HG02642 (cell line): Measurements from ENCODE around the gene ABLIM3.

ENCODE experiments used
- ATAC-seq: cut with Tn5 transposase; IDR thresholded peaks from one replicate; pipeline ENCODE4 v1.9.1; 2021; ENCODE audit warnings: mild to moderate bottlenecking; ENCODE audit not compliant: unreplicated experiment, poor library complexity

Gene ABLIM3

DNA sequence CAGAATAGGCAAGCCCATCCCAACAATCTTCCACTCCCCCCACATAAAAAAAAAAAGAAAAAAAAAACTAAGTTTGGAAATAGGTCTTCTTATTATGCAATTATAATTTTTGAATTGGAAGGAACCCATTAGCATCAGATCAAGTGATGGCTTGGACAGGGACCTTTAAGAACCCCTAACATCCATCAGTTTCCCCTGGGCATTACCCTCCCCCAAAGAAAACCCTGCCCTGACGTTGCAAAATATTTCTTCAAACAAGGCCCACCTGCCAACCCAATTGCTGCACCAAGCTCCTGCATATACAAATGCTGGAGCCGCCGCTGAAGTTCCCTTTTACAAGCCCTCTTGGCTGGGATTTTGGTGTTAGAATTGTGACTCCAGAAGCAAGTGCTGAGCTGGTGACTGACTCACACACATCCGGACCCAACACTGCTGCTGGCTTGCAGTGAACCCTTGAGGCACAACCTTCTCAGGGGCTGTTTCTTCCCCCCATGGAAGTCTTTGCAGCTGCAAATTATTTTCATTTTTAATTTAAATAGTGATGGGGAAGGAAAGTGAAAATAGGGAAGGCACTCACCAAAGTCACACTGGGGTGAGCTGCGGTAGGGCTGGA lies 74.3 kb downstream of the ABLIM3 start:
- no peak for ATAC-seq

DNA sequence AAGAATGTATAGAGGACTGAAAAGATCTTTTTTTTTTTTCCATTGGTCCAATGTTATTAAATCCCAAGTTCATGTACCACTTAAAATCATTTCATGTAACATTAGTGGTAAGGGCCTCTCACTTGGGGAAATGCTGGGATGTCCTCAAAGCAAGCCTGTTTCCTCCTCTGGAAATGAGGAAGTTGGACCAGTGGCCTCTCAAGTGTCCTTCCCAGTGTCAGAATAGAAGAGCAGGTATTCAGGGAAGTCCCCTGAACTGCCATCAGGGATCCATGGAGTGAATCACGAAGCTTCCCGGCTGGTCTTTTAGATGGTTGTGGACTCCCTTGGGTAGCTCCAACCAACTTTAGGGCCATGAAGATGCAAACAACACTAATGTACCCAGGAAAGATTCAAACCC lies 75.2 kb downstream of the ABLIM3 start:
- ATAC-seq, result no peak

DNA sequence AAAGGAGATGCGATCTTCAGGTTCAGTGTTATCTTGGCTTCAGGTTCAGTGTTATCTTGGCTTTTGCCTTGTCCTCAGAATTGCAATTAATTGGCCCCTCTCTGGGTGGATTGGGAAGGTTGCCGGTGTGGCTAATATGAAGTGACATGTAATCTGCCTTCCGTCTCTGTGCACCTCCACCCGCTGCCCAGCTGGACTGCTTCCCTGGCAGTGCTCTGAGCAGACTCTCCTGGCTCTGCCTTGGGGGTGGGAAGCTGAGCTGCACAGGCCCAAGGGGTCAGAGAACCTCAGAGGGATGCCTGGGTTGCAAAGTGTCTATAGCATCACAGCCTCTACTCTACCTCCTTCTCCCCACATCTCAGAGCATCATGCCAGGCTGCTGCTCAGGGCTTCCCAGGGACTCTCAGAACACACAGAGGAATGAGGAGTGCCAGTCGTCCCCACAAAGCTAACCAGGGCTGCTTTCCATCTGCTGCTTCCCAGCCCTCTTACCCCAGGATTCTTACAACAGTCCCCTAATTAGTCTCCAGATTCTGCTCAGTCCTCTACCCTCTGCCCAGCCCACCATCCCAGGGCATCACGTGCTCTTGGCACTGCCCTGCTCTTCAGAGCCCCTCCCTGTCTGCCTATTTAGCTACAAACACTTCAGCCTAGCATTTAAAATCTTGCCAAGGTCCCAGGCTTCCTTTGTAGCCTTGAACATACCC lies 76.0 kb downstream of the ABLIM3 start:
- ATAC-seq, result no peak

DNA sequence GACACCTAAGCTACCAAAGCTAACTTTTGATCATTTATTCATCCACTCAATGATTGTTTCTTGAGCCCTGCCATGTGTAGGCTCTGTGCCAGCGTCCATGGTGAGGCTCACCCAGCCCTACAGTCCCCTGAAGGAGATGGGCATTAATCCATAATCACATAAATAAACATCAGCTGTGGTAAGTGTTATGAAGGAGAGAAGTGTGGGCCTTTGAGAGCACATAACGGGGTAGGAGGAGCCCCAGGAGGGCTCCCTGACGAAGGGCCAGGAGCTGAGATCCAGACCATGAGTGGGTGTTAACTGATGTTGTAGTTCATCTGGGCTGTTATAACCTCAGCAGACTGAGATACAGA lies 76.5 kb downstream of the ABLIM3 start:
- no peak for ATAC-seq

DNA sequence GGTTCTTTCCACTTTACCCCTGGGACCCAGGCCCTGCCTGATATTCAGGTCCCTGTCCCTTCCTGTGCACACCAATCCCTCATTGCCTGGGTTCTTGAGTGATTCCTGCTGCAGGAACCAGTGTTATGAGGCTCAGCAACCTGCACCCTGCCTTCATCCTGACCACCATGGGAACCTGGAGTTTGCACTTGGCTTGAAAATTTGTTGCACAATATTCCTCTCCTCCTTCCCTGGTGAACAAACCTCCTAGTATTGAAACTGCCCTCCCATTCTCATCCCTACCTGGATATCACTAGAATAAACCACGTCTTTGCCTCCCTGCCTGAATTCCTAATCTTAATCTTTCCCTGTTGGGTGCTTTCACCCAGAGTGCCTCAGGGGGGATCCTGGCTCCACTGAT lies 78.3 kb downstream of the ABLIM3 start:
- ATAC-seq, result no peak

DNA sequence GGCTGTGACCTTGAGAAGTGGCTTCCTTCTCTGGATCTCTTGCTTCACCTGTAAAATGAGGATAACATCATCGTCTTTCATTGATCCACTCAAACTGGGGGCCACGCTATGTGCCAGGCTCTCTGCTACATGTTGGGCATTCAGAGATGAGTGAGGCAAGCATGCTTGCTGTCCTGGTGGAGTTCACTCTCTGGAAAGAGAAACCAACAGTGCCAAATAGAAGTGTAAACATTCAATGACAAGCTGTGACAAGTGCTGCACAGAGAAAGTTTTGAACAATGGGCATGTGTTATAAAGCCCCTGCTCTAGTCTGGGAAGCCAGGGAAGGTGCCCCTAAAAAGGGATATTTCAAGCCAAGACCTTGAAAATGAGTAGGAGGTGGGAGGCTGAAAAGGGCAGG lies 79.5 kb downstream of the ABLIM3 start:
- ATAC-seq, result no peak

DNA sequence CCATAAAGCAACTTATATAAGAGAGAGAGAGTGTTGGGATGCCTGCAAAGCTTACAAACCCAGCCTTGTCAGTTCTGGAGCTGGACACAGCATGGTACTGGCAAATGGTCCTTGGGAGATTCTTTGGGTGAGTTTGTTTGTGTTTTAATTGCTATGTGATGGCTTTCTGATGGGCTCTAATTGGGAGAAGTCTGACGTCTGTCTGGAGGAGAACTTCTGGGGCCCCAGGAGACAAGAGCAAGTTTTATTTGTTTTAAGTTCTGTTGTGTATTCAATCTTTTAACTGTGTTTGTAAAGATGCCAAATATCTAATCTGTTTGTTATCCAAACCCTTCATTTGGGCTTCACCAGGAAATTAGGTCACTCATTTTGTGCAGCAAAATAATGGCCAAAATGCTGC lies 80.0 kb downstream of the ABLIM3 start:
- no peak for ATAC-seq

DNA sequence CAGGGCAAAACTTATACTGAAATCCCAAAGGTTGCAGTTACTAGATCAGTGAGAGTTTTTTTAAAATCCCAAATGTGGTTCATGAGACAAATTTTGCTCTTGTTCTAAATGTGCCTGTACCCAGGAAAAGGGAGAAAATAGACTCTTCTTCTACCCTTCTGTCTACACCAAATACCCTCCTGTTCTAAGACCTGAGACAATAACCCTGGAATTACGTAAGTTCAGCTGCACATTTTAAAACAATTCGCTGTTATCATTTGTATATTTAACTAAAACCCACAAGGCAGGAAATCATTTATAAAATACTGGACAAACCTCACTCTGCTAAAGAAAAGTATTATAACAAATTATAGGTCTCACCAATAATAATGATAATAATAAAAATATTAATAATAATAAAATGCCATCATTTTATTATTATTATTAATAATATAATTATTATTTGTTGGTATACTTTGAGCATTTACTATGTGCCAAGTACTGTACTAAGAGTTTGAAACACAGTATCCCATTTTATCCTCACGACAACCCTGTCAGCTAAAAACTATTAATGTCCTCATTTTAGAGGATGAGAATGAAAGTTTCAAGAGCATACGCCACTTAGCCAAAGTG lies 80.5 kb downstream of the ABLIM3 start:
- no peak for ATAC-seq

DNA sequence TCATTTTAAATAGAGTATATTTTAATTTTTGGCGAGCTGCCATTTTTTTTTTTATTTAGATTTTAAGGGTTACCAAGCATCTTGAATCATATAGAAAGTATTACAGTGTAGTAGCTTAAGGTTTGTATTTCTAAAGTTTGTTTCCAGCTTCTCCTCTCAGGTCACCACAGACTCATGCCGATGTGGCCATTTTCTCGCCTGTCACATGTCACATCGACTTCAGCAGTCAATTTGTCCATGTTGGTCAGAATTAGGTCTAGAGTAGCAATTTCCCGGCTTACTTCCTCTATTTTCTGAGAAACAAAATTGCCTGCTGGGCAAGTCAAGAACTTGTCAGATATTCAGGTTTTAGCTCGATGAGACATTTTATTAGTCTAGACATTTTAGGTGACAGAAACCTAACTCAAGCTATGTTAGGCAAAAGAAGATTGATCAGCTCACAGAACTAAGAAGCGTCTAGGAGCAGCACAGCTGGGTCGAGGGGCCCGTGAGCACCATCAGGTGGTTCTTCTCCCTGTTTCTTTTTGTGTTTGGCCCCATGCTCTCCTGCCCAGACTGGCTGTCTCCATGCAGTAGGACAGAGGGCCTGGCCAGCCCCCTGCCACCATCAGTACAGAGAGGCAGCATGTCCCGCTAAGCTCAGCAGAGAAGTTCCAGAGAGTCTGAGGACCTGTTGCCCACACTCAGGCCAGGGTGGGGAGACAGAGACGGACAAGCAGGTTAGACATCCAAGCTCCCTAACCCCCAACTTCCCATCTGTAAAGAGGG lies 82.0 kb downstream of the ABLIM3 start:
- ATAC-seq, result no peak

DNA sequence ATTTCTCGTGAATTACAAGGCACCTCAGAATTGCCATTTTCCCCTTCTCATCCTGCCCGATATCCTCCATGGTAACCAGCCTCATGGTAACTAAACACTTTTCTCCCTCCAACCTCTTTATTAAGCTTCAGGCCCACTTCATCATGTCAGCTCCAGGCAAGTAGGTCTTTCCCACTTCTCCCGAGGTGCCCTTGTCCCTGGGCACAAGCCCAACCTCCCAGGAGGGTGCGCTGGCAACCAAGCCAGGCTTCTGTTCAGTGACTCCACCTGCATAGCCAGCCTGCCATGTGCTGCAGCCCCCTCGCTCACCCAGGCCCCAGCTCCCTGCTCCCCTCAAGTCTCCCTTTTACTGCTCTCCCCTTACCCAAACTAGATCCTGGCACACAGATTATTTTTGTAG lies 83.0 kb downstream of the ABLIM3 start:
- no peak for ATAC-seq

DNA sequence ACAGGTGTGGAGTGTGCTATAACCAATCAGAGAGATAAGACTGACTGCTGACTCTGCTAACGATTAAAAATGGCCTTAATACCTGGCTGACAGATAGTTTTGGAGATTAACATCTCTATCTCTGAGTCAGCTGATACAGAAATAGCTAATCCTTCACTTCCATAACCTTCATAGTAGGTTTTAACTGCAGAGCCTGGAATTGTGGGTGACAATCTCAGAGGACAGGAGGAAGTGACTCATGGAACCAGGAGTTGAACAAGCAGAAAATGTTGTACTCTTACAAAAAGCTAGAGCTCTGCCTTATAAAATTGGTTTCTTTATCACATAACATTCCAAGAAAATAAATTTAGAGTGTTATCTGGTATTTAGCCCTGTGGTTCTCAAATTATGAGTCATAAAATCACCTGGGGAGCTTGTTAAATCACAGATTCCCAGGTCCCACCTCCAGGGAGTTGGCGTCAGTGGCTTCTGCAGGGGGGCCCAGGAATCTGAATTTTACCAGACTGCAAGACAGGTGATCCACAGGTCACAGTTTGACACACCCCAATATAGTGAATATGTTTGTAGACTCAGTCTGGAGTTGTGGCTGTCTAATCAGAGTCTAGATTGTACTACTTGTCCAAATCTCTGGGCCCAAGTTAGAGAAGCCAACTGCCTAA lies 86.0 kb downstream of the ABLIM3 start:
- ATAC-seq, result no peak

DNA sequence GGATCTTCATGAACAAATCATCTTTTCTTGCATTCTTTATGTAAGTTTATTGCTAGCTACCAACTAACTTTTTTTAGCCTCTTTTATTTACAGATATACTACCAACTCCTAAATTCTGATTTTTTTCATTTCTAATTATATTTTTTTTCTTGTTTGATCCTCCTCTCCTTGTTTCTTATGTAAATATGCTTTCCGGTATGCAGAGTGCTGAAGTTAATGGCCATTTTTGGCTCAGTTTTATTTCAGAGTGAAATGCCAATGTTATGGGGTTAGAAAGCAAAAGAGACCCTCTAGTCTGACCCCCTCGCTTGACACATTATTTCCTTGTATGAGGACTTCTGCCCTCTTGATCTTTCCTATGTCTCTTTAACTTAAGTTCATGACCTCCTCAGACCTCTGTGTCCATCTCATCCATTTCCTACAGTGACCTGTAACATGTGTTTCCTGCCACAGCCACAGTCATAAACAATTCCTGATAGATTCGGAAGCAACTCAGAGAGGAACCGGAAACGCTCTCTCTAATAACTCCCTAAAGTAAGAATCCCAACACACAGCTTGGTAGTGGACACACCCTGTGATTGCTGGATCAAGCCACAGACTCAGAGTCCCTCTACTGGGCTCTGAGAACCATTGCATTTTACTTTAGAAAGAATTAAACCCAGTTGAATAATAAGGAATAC lies 87.5 kb downstream of the ABLIM3 start:
- ATAC-seq, result no peak

DNA sequence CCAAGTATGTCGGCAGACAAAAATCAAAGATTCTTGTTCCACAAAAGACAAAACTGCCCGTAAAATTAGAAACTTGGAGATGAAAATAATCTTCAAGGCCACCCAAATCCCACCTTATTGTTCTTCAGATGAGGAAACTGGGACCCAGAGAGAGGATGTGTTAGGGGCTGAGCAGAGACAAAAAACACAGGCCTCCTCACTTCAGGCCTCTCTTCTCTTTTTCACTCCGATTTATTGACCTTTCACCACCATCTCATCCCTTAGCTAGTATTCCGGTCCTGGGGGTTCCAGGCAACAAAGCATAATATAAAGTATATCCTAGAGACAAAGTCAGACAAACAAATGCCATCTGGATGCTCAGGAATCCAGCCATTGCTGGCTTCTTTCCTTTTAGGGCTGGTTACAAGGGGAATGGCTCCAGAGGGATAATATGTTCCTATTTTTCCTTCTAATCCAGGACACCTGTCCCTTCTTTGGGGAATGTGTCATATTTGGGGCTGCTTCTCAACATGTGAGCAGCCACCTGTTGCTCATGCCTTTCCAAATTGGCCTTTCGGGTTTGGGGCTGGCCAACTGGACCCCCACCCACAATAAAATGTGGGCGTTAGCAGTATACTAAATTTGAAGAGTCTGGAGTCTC lies 88.1 kb downstream of the ABLIM3 start:
- ATAC-seq, result no peak

DNA sequence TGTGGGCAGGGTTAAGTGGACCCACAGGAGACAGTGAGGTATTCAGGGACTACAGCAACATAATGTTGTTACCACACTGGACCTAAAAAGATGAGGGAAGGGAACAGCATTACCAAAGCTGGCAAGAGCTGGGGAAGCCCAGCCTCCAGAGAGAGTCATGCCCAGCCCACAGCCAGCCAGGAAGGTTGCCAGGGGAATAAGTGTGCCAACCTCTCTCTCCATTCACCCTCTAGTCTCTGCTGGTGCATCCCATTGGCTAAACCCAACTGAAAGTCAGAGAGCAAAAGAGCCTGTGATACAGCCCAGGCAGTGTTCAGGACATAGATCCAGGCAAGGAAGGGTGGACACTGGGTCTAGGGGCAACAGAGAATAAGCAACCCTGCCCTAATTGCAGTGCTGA lies 94.5 kb downstream of the ABLIM3 start:
- ATAC-seq, result no peak

DNA sequence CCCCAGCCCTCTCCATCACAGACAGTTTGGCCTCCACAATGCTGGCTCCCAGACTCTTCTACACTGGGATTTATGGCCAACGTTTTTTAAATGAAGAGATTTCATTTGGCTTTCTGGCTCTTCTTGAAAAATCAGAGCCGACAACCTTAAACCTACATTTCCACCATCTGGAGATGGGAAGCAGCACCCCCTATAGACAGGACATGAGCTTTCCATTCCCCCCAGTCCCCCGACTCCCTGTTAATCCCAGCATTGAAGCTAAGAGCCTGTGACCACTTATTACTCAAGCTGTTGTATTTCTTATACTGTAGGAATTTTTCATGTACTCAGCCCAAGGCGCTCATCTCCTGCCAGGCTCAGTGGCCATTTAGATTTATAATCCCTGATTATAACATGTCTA lies 96.4 kb downstream of the ABLIM3 start:
- no peak for ATAC-seq

DNA sequence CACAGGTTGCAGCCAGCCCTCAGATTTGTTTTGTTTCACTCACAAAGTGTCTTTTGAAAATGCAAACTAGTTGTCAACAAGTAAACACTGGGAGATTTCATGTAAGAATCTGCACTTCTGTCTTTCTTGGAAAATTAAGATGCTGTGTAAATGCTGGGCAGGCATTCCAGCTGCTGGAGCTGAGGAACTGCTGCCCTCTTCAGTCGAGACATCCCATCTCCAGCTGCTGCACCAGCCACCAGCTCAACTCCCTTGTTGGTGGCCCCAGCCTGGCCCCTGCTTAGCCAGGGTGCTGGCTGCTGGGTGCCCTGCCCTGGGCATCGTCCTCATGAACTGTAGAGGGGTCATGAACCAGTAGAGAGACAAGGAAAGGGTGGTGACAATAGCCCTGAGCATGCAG lies 97.2 kb downstream of the ABLIM3 start:
- no peak for ATAC-seq

DNA sequence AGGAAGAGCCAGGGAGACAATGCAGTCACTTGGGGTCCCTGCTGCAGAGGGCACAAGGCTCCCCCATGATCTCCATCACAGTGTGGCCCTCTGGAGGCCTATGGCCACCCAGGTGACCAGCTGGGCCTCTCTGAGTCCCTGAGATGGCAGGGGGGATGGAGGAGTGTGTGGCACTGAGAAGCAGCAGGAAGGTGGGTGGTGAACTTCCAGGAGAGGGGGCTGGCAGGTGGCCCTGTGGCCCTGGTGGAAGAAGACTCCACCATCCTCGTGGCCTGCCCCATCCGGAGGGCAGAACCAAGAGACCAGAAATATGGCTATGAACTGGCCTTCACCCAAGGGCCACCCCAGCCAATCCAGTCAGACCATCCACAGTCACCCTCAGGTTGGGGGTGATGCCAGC lies 98.6 kb downstream of the ABLIM3 start:
- no peak for ATAC-seq

DNA sequence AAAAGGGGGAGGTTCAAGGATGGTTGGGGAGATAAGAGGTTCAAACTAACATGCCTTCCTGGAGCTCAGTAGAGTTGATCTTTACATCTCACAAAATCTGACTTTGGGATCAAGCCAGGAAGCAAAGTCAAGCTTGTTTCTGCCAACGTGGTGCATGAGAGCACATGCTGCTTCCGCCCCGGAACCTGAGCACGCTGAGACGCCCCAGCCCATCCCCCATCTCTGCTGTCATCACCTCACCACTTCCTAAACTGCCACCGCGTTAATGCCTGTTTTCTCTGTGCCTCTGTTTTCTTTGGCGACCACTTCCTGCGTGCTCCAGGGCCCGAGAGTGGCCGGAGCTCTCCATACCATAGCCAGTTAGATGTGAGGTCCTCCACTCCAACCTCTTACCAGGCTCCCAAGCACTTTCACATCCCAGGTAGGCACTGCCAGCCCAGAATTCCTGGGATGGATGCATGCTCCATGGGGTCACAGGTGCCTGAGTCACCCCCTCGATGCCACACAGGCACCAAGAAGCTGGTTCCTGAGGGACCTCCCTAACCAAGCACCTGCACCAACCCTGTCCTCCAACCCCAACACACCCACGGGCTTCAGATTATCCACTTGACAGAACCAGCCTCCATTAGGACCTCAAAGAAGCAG lies 99.2 kb downstream of the ABLIM3 start:
- ATAC-seq, result no peak

DNA sequence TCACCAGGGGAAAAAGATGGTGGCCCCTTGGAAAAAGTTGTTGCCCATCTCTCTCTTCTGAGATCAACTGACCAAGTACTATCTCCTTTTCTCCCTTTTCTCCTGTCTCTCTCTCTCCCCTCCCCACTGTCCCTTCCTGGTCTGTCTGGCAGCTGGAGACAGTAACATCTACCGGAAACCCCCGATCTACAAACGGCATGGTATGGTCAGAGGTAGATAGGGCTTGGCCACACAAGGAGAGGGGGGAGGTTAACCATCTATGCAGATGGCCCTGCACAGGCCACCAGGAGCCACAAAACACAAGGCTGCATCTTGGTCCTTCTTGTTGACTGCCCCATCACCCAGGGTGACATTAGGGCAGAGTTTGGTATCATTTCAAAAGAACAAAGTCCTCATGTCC lies 101.0 kb downstream of the ABLIM3 start:
- no peak for ATAC-seq
